ENCODE data around the gene TPCN1. TPM values are rescaled to one million over a fixed set of nuclear protein-coding genes. Genes with fewer than 3 reads are reported as not detected.

TPCN1 gene
- total RNA-seq, 1 experiment from 2014 or later, result 29.7 TPM

DNA sequence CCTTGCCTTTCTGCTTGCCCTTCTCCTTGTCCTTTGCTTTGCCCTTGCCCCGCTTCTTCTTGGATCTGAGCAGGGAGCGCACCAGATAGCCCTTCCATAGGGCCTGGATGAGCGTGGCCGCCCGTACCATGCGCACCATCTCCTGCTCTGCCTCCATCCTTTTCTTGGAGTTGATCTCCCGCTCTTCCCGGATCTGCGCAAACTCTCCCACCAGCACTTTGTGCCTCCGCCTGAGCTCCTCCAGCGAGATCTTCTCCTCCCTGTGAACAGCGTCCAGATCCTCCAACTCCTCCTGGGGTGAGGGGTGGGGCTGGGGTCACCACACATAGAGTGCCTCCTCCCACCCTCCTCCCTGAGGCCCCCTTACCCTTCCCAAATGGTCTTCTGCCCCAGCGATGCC, 25.7 kb upstream of the TPCN1 start:
- Histone ChIP-seq H3K36me3 (ENCODE audit: control insufficient read depth in 1 of 2, insufficient read depth in 2 of 2, low read length in 2 of 2) (peaks cover 4 to 15% of the 10 kb centered on the region in 2 experiments; a peak in 2 of 4 replicates), H3K27ac (ENCODE audit: low read depth, low read length) (no peak overlapping the region), H3K4me3 (replicated peaks in 1 of 2; ENCODE audit: low read depth in 1 of 2, low read length in 2 of 2) (no peak overlapping the region), H3K79me2 (ENCODE audit: insufficient read depth, low read length) (no peaks in the 10 kb centered on the region), H3K27me3 (ENCODE audit: insufficient read depth, low read length) (no peaks in the 10 kb centered on the region), H3K9me2 (ENCODE audit: insufficient read depth) (no peaks in the 10 kb centered on the region), H3K4me2 (ENCODE audit: low read length) (no peak overlapping the region), H3K9ac (ENCODE audit: low read length) (no peak overlapping the region), H3K4me1 (ENCODE audit: control insufficient read depth in 1 of 2, insufficient read depth in 2 of 2, low read length in 2 of 2) (peaks cover 37 to 58% of the 10 kb centered on the region in 2 experiments), H3K9me3 (ENCODE audit: control insufficient read depth in 1 of 2, insufficient read depth in 1 of 2, low read depth in 1 of 2, low read length in 2 of 2) (no peaks in the 10 kb centered on the region), H4K20me1 (ENCODE audit: insufficient read depth) (no peaks in the 10 kb centered on the region), H2AFZ (ENCODE audit: low read depth, low read length, poor library complexity, severe bottlenecking) (no peak overlapping the region)
- TF ChIP-seq ELF1 (IDR thresholded peaks at IDR 0.05; ENCODE audit: borderline replicate concordance, low read depth), result no peak
- no peak for TF ChIP-seq POLR2A (IDR thresholded peaks at IDR 0.05; ENCODE audit: borderline replicate concordance, extremely low read depth, insufficient read depth, insufficient read length)
- TF ChIP-seq EZH2 (IDR thresholded peaks at IDR 0.05), result no peak
- no peak for TF ChIP-seq SP1 (IDR thresholded peaks at IDR 0.05; ENCODE audit: low read depth)
- no peak for TF ChIP-seq CBX3 (IDR thresholded peaks at IDR 0.05; ENCODE audit: low read depth)
- ChIA-PET CTCF (interaction anchor here (0.7 to 1.4 kb wide), 2 partner anchors 9 to 230 kb away, joined by 3 to 4 read pairs; no protein-coding TSS in a partner anchor), RAD21 (ENCODE audit: low non-redundant PET in 1 of 2, low total read pairs in 2 of 2, uncharacterized antibody in 2 of 2, unreplicated experiment in 2 of 2) (no interaction called here), POLR2A (interaction anchor here (3.1 kb wide), 1 partner anchor 10 kb away, joined by 15 read pairs; the partner anchor contains the start of genes DDX54 and RITA1)
- no TSS peak for BruUV-seq (replicated peaks)
- no peak for ATAC-seq
- intact Hi-C loops (cut with micrococcal nuclease), result loop anchor here (5.0 to 10.0 kb wide), 2 partner anchors 102 to 139 kb away; partner anchors contain the start of gene SLC8B1
- no peak for DNase-seq (ENCODE audit: low read depth, low spot score)

DNA sequence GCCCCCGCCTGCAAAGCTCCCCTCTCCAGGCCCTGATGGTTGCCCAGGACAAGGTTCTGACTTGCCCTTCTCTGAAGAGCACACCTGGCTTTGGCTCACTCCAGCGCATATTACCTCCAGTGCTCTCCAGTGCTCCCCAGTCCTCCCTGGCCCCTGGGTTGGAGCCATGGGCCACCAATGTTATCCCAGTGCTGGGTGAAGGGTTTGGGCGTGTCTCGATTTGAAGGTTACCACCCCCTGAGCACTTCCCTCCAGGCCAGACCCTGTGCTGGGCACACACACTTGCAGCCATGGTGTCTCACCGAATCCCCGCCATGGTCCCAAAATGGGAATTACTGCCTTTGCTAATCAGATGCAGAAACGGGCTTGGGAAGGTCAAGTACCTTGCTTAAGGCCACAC, 24.7 kb upstream of the TPCN1 start:
- no peak overlapping the region for H2AFZ ChIP-seq (ENCODE audit: low read depth, low read length, poor library complexity, severe bottlenecking)
- ChIA-PET POLR2A (no interaction called here), RAD21 (ENCODE audit: low non-redundant PET in 1 of 2, low total read pairs in 2 of 2, uncharacterized antibody in 2 of 2, unreplicated experiment in 2 of 2) (no interaction called here), CTCF (interaction anchor here (0.6 kb wide), 1 partner anchor 229 kb away, joined by 3 read pairs; no protein-coding TSS in a partner anchor)
- H3K4me2 ChIP-seq (ENCODE audit: low read length), result no peak overlapping the region
- no peaks in the 10 kb centered on the region for H3K27me3 ChIP-seq (ENCODE audit: insufficient read depth, low read length)
- intact Hi-C loops (cut with micrococcal nuclease), result loop anchor here (2.0 to 10.0 kb wide), 3 partner anchors 101 to 228 kb away; partner anchors contain the start of gene SLC8B1
- H3K79me2 ChIP-seq (ENCODE audit: insufficient read depth, low read length), result no peaks in the 10 kb centered on the region
- DNase-seq (ENCODE audit: low read depth, low spot score), result no peak
- no peaks in the 10 kb centered on the region for H3K9me3 ChIP-seq (ENCODE audit: control insufficient read depth in 1 of 2, insufficient read depth in 1 of 2, low read depth in 1 of 2, low read length in 2 of 2)
- H3K27ac ChIP-seq (ENCODE audit: low read depth, low read length), result no peak overlapping the region
- no peak overlapping the region for H3K9ac ChIP-seq (ENCODE audit: low read length)
- peaks cover 4 to 8% of the 10 kb centered on the region in 2 experiments; a peak in 2 of 4 replicates for H3K36me3 ChIP-seq (ENCODE audit: control insufficient read depth in 1 of 2, insufficient read depth in 2 of 2, low read length in 2 of 2)
- H4K20me1 ChIP-seq (ENCODE audit: insufficient read depth), result no peaks in the 10 kb centered on the region
- BruUV-seq (replicated peaks), result no TSS peak
- H3K4me1 ChIP-seq (ENCODE audit: control insufficient read depth in 1 of 2, insufficient read depth in 2 of 2, low read length in 2 of 2), result peaks cover 32 to 48% of the 10 kb centered on the region in 2 experiments
- no peak overlapping the region for H3K4me3 ChIP-seq (replicated peaks in 1 of 2; ENCODE audit: low read depth in 1 of 2, low read length in 2 of 2)
- ATAC-seq, result no peak
- TF ChIP-seq YY1 (IDR thresholded peaks at IDR 0.05; ENCODE audit: extremely low read depth, insufficient replicate concordance, low read depth, low read length) (no peak), ZFX (IDR thresholded peaks at IDR 0.05) (no peak), ZBTB33 (IDR thresholded peaks at IDR 0.05; ENCODE audit: extremely low read depth, insufficient replicate concordance, low read length) (no peak), RAD21 (IDR thresholded peaks at IDR 0.05; ENCODE audit: low read depth) (no peak), ELF1 (IDR thresholded peaks at IDR 0.05; ENCODE audit: borderline replicate concordance, low read depth) (no peak)
- no peaks in the 10 kb centered on the region for H3K9me2 ChIP-seq (ENCODE audit: insufficient read depth)

All from HCT116 (cell line).